SK-N-MC (cell line): Measurements from ENCODE around the gene ZNF787.

ENCODE experiments used
- DNase-seq: peaks from one replicate; pipeline ENCODE4 v3.0.0-alpha.2; 2011; ENCODE audit warnings: low read depth, low spot score
- H3K27ac ChIP-seq: fragments of 200-600 bp; sonication (generic); 2 replicates; pipeline ENCODE4 v1.5.1; 2016; ENCODE audit warnings: mixed run types
- H3K36me3 ChIP-seq: fragments of 200-600 bp; sonication (generic); 2 replicates; pipeline ENCODE4 v1.6.1; 2017; ENCODE audit warnings: antibody characterized with exemption, low read length, mixed read lengths; ENCODE audit not compliant: insufficient read depth
- H3K4me3 ChIP-seq: fragments of 200-600 bp; sonication (generic); 2 replicates; pipeline ENCODE4 v1.5.1; 2016
- H3K9ac ChIP-seq: fragments of 200-600 bp; sonication (generic); 2 replicates; pipeline ENCODE4 v1.8.0; 2017; ENCODE audit warnings: mixed run types, mixed read lengths; ENCODE audit not compliant: insufficient read length
- H3K9me3 ChIP-seq: fragments of 200-600 bp; sonication (generic); 2 replicates; pipeline ENCODE4 v1.6.1; 2017; ENCODE audit warnings: low read depth, mild to moderate bottlenecking, antibody characterized with exemption, low read length, moderate library complexity, mixed read lengths
- EZH2 ChIP-seq: fragments of 200-600 bp; sonication (generic); IDR thresholded peaks from one replicate; pipeline ENCODE4 v1.6.1; 2017; ENCODE audit warnings: antibody characterized with exemption
- FOXP2 ChIP-seq: optimal IDR thresholded peaks from 2 replicates; pipeline ENCODE3; 2011; ENCODE audit warnings: mild to moderate bottlenecking, moderate library complexity; ENCODE audit not compliant: insufficient read depth; ENCODE audit errors: extremely low read length, control extremely low read depth
- POLR2AphosphoS5 ChIP-seq: IDR thresholded peaks from 2 replicates; pipeline ENCODE4 v1.6.1; 2012; ENCODE audit warnings: mild to moderate bottlenecking, low read depth, low read length, borderline replicate concordance

The ZNF787 gene

GRCh38 chr19:56053596-56053995 is 67.5 kb downstream of the ZNF787 start:
- Histone ChIP-seq H3K9me3 (no peaks in the 10 kb centered on the region), H3K27ac (no peak overlapping the region), H3K9ac (no peak overlapping the region), H3K4me3 (no peak overlapping the region), H3K36me3 (no peaks in the 10 kb centered on the region)
- DNase-seq = no peak
- no peak for TF ChIP-seq FOXP2
- TF ChIP-seq POLR2AphosphoS5 = no peak
- no peak for TF ChIP-seq EZH2
